Measurements from ENCODE around the gene CELSR1.

The CELSR1 gene

GRCh38 chr22:46572911-46573780, 35.7 kb upstream of the CELSR1 start:
- no peak for TF ChIP-seq CTCF (IDR thresholded peaks at IDR 0.05)

- TF ChIP-seq CTCF (IDR thresholded peaks at IDR 0.05), result no peak
Observed at GRCh38 chr22:46571642-46572250, 34.3 kb upstream of the CELSR1 start.

GRCh38 chr22:46569848-46570695, 32.7 kb upstream of the CELSR1 start:
- no peak for TF ChIP-seq CTCF (IDR thresholded peaks at IDR 0.05)

- TF ChIP-seq CTCF (IDR thresholded peaks at IDR 0.05), result no peak
Observed at GRCh38 chr22:46569055-46569847, 31.8 kb upstream of the CELSR1 start.

GRCh38 chr22:46568102-46568809, 30.8 kb upstream of the CELSR1 start:
- TF ChIP-seq CTCF (IDR thresholded peaks at IDR 0.05), result no peak

GRCh38 chr22:46567471-46567870, 30.1 kb upstream of the CELSR1 start:
- TF ChIP-seq CTCF (IDR thresholded peaks at IDR 0.05), result no peak
